ENCODE data around the gene NTRK2. TPM values are rescaled to one million over a fixed set of nuclear protein-coding genes. Genes with fewer than 3 reads are reported as not detected.
A peak's percentile ranks its signal among the peaks of the same experiment; 100 is the strongest.

The NTRK2 gene
- total RNA-seq, 1 donor from 2014 or later: 0.02 TPM

GRCh38 chr9:84949258-84949657 is 279.7 kb downstream of the NTRK2 start:
- H3K4me3 ChIP-seq: no peak overlapping the region
- no peak overlapping the region for H2AFZ ChIP-seq (replicated peaks)
- no peak overlapping the region for H3K4me2 ChIP-seq
- no peak overlapping the region for H3K27ac Mint-ChIP-seq
- H3K9me3 ChIP-seq (ENCODE audit: low read depth): no peaks in the 10 kb centered on the region
- no peaks in the 10 kb centered on the region for H3K79me2 ChIP-seq (ENCODE audit: low read depth)
- no peaks in the 10 kb centered on the region for H3K9me3 Mint-ChIP-seq
- TF ChIP-seq EZH2 (IDR thresholded peaks at IDR 0.05) (no peak), CTCF (IDR thresholded peaks at IDR 0.05) (no peak), EZH2phosphoT487 (IDR thresholded peaks at IDR 0.05) (no peak)
- H3K36me3 Mint-ChIP-seq: no peaks in the 10 kb centered on the region
- no peaks in the 10 kb centered on the region for H3F3A ChIP-seq (ENCODE audit: low read depth)
- peaks cover under 1% of the 10 kb centered on the region for H3K27me3 ChIP-seq
- H3K4me1 ChIP-seq: peaks cover 16% of the 10 kb centered on the region
- no peak overlapping the region for H3K27ac ChIP-seq
- no peaks in the 10 kb centered on the region for H3K36me3 ChIP-seq
- H4K20me1 ChIP-seq (ENCODE audit: low read depth): no peaks in the 10 kb centered on the region
- no peak overlapping the region for H3K4me3 Mint-ChIP-seq
- H3K4me1 Mint-ChIP-seq: peaks cover 41% of the 10 kb centered on the region
- DNase-seq (ENCODE audit: low spot score): no peak
- no peak overlapping the region for H3K9ac ChIP-seq
- H3K27me3 Mint-ChIP-seq (ENCODE audit: insufficient read depth, low read depth): peaks cover 3% of the 10 kb centered on the region

- no peak for DNase-seq (ENCODE audit: low spot score)
- H3K27me3 Mint-ChIP-seq (ENCODE audit: insufficient read depth, low read depth): peaks cover 3% of the 10 kb centered on the region
- no peaks in the 10 kb centered on the region for H3F3A ChIP-seq (ENCODE audit: low read depth)
- peak overlapping the region; percentile 4 for H3K27ac Mint-ChIP-seq
- H3K4me2 ChIP-seq: no peak overlapping the region
- H3K4me3 ChIP-seq: no peak overlapping the region
- no peak for TF ChIP-seq EZH2 (IDR thresholded peaks at IDR 0.05)
- no peak for TF ChIP-seq CTCF (IDR thresholded peaks at IDR 0.05)
- no peak for TF ChIP-seq EZH2phosphoT487 (IDR thresholded peaks at IDR 0.05)
- no peaks in the 10 kb centered on the region for H4K20me1 ChIP-seq (ENCODE audit: low read depth)
- H3K9ac ChIP-seq: no peak overlapping the region
- H3K9me3 ChIP-seq (ENCODE audit: low read depth): no peaks in the 10 kb centered on the region
- H3K79me2 ChIP-seq (ENCODE audit: low read depth): no peaks in the 10 kb centered on the region
- no peaks in the 10 kb centered on the region for H3K9me3 Mint-ChIP-seq
- no peak overlapping the region for H2AFZ ChIP-seq (replicated peaks)
- H3K4me3 Mint-ChIP-seq: no peak overlapping the region
- peaks cover 7% of the 10 kb centered on the region for H3K27me3 ChIP-seq
- no peaks in the 10 kb centered on the region for H3K36me3 ChIP-seq
- H3K4me1 Mint-ChIP-seq: peaks cover 44% of the 10 kb centered on the region
- H3K27ac ChIP-seq: no peak overlapping the region
- H3K36me3 Mint-ChIP-seq: no peaks in the 10 kb centered on the region
- H3K4me1 ChIP-seq: peaks cover 16% of the 10 kb centered on the region
Observed at GRCh38 chr9:84949971-84950370, 280.4 kb downstream of the NTRK2 start.

DNA sequence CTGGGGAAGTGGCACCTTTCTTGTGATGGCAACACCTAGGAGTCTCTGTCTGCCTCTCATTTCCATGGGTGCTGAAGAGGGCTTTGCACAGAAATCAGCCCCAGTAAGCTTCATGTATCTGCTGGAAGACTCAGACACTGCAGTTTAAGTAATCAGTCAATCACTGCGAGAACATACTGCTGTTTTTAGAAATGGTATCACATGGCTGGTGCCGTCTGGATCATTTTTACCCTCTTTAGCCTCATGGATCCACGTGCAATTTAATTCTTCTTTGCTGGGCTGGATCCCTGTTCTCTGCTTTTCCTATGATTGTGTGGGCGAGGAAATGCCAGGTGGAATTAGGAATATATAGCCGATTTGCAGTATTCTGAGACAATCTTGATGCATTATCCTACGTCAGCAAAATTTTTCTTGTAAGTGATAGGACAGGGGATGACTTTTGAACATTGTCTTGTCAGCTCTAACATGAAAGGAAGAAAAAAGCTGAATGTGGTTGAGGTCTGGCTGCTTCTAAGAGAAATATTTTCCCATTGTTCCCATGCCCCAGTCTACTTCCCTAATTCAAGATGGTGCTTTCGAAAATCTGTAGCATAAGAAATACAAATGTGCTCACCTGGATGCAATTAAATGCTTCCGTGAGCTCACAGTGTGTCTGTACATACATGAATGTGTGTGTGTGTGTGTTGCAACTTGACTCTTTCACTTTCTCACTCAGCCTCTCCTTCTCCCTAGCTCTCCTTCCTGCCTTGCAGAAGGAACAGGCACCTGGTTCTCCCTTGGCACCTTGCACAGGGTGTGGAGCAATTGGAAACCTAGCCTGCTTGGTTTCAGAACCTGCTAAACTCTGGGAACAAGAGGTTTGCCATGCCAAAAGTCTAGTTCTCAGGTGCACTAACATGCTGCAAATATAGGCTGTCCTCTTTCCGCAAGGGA is 281.6 kb downstream of the NTRK2 start:
- H3K9ac ChIP-seq: no peak overlapping the region
- no peak overlapping the region for H3K27ac ChIP-seq
- DNase-seq (ENCODE audit: low spot score): no peak
- no peak for TF ChIP-seq EZH2 (IDR thresholded peaks at IDR 0.05)
- no peak for TF ChIP-seq CTCF (IDR thresholded peaks at IDR 0.05)
- no peak for TF ChIP-seq EZH2phosphoT487 (IDR thresholded peaks at IDR 0.05)
- no peaks in the 10 kb centered on the region for H3K79me2 ChIP-seq (ENCODE audit: low read depth)
- no peaks in the 10 kb centered on the region for H3F3A ChIP-seq (ENCODE audit: low read depth)
- peaks cover under 1% of the 10 kb centered on the region for H3K36me3 Mint-ChIP-seq
- no peaks in the 10 kb centered on the region for H3K9me3 ChIP-seq (ENCODE audit: low read depth)
- H3K4me2 ChIP-seq: no peak overlapping the region
- H3K4me1 Mint-ChIP-seq: peaks cover 36% of the 10 kb centered on the region
- H4K20me1 ChIP-seq (ENCODE audit: low read depth): no peaks in the 10 kb centered on the region
- peaks cover 7% of the 10 kb centered on the region for H3K27me3 ChIP-seq
- H3K4me3 Mint-ChIP-seq: no peak overlapping the region
- no peaks in the 10 kb centered on the region for H3K9me3 Mint-ChIP-seq
- no peaks in the 10 kb centered on the region for H3K36me3 ChIP-seq
- no peak overlapping the region for H2AFZ ChIP-seq (replicated peaks)
- H3K4me3 ChIP-seq: no peak overlapping the region
- peaks cover 16% of the 10 kb centered on the region for H3K4me1 ChIP-seq
- no peak overlapping the region for H3K27ac Mint-ChIP-seq
- peaks cover 3% of the 10 kb centered on the region for H3K27me3 Mint-ChIP-seq (ENCODE audit: insufficient read depth, low read depth)

Data from neural progenitor cell (in vitro differentiated cells).